NCI-H748 (cell line): ENCODE data around the gene HSCB.
"Not testable (repeated sequence)": the region's sequence is repeated elsewhere in the genome, so short reads cannot be mapped to it uniquely, and the experiment has no call there.

ENCODE experiments used
- DNase-seq: peaks from one replicate; lab custom pipeline; 2025; ENCODE audit not compliant: unreplicated experiment; lab: John Stamatoyannopoulos, UW

HSCB gene

GRCh38 chr22:28791124-28791523, 49.3 kb downstream of the HSCB start:
- DNase-seq, result no peak

GRCh38 chr22:28791841-28792490, 50.1 kb downstream of the HSCB start:
- DNase-seq, result peak; percentile 4

- no peak for DNase-seq
Measured at GRCh38 chr22:28792491-28793383, 50.9 kb downstream of the HSCB start.

GRCh38 chr22:28793976-28794584, 52.2 kb downstream of the HSCB start:
- no peak for DNase-seq

- no peak for DNase-seq
Measured at GRCh38 chr22:28795071-28795693, 53.3 kb downstream of the HSCB start.

- DNase-seq, result no peak
Measured at GRCh38 chr22:28795932-28796856, 54.4 kb downstream of the HSCB start.

GRCh38 chr22:28798810-28799605, 57.2 kb downstream of the HSCB start:
- peak; percentile 58 for DNase-seq

GRCh38 chr22:28799606-28800307, 57.9 kb downstream of the HSCB start:
- peak; percentile 59 for DNase-seq

GRCh38 chr22:28800308-28801041, 58.6 kb downstream of the HSCB start, which contains the start of gene XBP1:
XBP1 (minus strand) TSS chr22:28800569.
- peak; percentile 92 for DNase-seq

- DNase-seq, result no peak
Measured at GRCh38 chr22:28801845-28802594, 60.2 kb downstream of the HSCB start.

GRCh38 chr22:28802595-28803123, 60.8 kb downstream of the HSCB start:
- no peak for DNase-seq

- DNase-seq, result not testable (repeated sequence)
Measured at GRCh38 chr22:28805426-28805825, 63.6 kb downstream of the HSCB start.
